Measurements from ENCODE around the gene FHAD1. TPM values are rescaled to one million over a fixed set of nuclear protein-coding genes. Genes with fewer than 3 reads are reported as not detected.

FHAD1 gene
- total RNA-seq, 1 donor, result under 0.01 TPM

GRCh38 chr1:15430787-15431570 is 184.0 kb downstream of the FHAD1 start:
- peak in 2 of 3 donors; percentile 63 to 64 for DNase-seq (ENCODE audit: low read depth in 2 of 3, low spot score in 2 of 3)

GRCh38 chr1:15431571-15431948 is 184.5 kb downstream of the FHAD1 start:
- no peak for DNase-seq (ENCODE audit: low read depth in 2 of 3, low spot score in 2 of 3)

- no peak for DNase-seq (ENCODE audit: low read depth in 2 of 3, low spot score in 2 of 3)
Measured at GRCh38 chr1:15432324-15432723, 185.3 kb downstream of the FHAD1 start.

- no peak for DNase-seq (ENCODE audit: low read depth in 2 of 3, low spot score in 2 of 3)
Measured at GRCh38 chr1:15433471-15433870, 186.4 kb downstream of the FHAD1 start.

DNA sequence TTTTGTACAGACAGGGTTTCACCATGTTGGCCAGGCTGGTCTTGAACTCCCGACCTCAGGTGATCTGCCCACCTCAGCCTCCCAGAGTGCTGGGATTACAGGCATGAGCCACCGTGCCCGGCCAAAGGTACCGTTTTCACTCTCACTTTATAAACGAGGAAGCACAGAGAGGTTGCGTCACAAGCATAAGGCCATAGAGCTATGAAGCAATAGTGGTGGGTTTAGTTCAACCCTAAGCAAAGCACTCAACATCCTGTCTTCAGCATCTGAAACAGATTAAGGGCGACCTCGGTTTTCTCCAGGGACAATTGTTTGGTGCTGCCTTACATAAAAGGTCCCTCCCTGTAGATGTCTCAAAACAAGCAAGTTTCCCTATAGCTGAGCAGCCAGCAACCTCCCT is 187.7 kb downstream of the FHAD1 start:
- DNase-seq (ENCODE audit: low read depth in 2 of 3, low spot score in 2 of 3), result peak in 1 of 3 donors; percentile 29

DNA sequence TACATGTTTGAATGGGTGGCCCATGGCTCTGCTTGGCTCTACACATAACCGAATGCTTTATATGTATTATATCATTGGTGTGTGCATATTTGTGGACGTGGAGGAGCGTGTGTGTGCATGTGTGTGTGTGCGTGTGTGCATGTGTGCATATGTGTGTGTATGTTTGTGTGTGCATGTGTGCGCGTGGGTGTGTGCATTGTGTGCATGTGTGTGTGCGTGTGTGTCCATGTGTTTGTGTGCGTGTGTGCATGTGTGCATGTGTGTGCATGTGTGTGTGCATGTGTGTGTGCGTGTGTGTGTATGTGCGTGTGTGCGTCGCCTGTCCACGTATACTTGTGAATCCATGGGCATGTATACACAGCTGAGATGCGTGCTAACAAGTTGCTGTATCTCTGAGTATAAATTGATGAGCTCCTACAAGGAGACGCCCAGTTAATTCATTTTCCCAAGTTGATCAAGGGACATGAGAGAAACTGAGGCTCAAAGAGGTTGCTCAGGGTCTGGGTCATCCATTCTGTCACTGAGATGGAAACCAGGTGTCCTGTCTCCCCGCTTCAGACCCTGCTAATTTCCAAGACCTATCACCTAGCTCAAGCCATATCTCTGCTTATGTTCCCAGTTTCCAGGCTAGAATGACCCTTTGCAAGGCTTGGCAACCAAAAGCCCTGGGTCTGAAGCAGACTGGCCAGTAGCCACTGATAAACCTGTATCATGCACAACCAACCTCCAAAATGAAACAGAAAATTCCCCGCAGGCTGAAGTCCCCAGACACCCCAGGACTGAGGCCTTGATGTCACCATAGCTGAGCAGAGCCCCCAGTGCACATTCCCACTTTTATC is 188.4 kb downstream of the FHAD1 start:
- DNase-seq (ENCODE audit: low read depth in 2 of 3, low spot score in 2 of 3), result no peak

DNA sequence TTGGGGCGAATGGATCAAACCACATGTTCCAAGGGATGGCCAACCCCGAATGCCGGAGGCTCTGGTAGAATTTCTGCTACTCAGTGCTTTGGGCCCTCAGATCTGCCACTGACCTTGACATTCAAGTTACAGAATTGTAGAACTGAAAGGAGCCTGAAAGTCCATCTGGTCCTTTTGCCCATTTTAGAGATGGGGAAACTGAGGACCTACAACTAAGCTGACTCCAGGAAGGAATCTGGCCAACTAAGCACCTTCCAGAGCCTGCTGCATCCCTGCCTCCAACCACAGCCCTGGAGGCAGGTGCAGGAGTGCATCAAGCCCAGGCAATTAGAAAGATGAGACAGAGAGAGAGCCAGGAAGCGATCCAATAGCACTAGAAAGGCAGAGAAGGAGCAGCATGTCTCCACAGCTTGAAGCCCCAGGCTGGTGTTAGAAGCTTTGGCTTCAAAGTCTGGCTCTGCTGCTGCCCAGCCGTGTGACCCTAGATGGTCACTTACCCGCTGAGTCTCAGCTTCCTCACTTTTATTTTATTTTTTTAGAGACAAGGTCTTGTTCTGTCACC is 189.9 kb downstream of the FHAD1 start:
- no peak for DNase-seq (ENCODE audit: low read depth in 2 of 3, low spot score in 2 of 3)

DNA sequence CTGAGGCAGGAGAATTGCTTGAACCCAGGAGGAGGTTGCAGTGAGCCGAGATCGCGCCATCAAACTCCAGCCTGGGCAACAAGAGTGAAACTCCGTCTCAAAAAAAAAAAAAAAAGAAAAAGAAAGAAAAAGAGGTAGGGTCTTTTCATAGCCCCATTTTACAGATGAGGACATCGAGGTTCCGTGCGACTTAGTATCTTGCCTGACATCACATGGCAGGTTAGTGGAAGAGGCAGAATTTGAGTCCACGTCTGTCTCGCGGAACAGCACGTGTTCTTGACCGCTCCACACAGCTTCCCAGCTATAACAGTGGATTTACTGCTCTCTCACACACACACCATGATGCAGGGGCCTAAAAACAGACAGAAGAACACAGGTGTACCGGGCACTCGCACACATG is 192.3 kb downstream of the FHAD1 start:
- DNase-seq (ENCODE audit: low read depth in 2 of 3, low spot score in 2 of 3), result no peak

DNA sequence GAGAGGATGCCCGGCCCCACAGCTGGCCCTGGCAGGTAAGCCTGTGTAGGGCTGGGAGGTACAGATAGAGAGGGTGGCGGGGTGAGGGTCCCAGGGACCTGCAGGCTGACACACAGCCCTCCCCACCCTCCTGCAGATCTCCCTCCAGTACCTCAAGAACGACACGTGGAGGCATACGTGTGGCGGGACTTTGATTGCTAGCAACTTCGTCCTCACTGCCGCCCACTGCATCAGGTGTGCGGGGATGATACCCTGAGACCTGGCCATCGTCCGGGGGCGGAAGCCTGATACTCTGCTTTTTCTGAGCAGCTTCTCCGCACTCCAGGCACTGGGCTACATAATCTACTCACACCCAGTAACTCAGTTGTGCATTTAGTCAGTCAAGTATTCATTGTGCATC is 193.3 kb downstream of the FHAD1 start:
- no peak for DNase-seq (ENCODE audit: low read depth in 2 of 3, low spot score in 2 of 3)

- DNase-seq (ENCODE audit: low read depth in 2 of 3, low spot score in 2 of 3), result no peak
Measured at GRCh38 chr1:15441247-15441646, 194.2 kb downstream of the FHAD1 start.

GRCh38 chr1:15442119-15442518 is 195.1 kb downstream of the FHAD1 start:
- DNase-seq (ENCODE audit: low read depth in 2 of 3, low spot score in 2 of 3), result no peak

- no peak for DNase-seq (ENCODE audit: low read depth in 2 of 3, low spot score in 2 of 3)
Measured at GRCh38 chr1:15442759-15443158, 195.7 kb downstream of the FHAD1 start.

GRCh38 chr1:15443281-15443680 is 196.3 kb downstream of the FHAD1 start:
- no peak for DNase-seq (ENCODE audit: low read depth in 2 of 3, low spot score in 2 of 3)

GRCh38 chr1:15444468-15445389 is 197.7 kb downstream of the FHAD1 start:
- DNase-seq (ENCODE audit: low read depth in 2 of 3, low spot score in 2 of 3), result no peak

DNA sequence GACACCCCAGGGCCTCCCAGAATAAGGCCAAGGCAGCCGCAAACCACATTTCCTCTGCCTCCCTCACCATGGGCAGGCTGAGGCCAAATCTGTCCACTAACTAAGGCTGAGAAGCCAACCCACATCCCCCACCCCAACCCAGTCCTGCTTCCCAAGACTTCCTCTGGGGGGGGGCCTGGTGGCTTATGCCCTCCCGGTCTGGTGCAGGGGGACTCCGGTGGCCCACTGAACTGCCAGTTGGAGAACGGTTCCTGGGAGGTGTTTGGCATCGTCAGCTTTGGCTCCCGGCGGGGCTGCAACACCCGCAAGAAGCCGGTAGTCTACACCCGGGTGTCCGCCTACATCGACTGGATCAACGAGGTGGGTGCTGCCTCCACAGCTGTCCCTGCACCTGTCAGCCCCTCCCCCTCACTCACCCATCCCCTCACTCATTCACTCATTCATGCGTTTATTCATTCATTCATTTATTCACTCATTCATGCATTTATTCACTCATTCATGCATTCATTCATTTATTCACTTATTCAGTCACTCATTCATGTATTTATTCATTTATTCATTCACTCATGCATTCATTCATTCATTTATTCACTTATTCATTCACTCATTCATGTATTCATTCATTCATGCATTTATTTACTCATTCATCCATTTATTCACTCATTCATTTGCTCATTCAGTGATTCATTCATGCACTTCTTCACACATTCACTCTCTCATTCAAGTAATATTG is 198.5 kb downstream of the FHAD1 start:
- peak in 2 of 3 donors; percentile 18 to 48 for DNase-seq (ENCODE audit: low read depth in 2 of 3, low spot score in 2 of 3)

- DNase-seq (ENCODE audit: low read depth in 2 of 3, low spot score in 2 of 3), result no peak
Measured at GRCh38 chr1:15446212-15446611, 199.2 kb downstream of the FHAD1 start.
